Uterus (tissue), 2 donors: Measurements from ENCODE around the gene PLAAT1.

Experiments used
- CTCF ChIP-seq, 4 experiments: fragments of 200-600 bp in 2 of 4; fragments of 450-650 bp in 2 of 4; sonication (generic) in 2 of 4; IDR thresholded peaks; one replicate each; pipeline ENCODE4 v1.5.1; 2016 to 2019; ENCODE audit warnings: antibody characterized with exemption in 4 of 4, mild to moderate bottlenecking in 2 of 4, moderate library complexity in 1 of 4
- POLR2A ChIP-seq, 2 donors: fragments of 450-650 bp; IDR thresholded peaks; one replicate each; pipeline ENCODE4 v1.6.1; 2016; ENCODE audit warnings: antibody characterized with exemption in 2 of 2, mild to moderate bottlenecking in 1 of 2, moderate library complexity in 1 of 2

DNA sequence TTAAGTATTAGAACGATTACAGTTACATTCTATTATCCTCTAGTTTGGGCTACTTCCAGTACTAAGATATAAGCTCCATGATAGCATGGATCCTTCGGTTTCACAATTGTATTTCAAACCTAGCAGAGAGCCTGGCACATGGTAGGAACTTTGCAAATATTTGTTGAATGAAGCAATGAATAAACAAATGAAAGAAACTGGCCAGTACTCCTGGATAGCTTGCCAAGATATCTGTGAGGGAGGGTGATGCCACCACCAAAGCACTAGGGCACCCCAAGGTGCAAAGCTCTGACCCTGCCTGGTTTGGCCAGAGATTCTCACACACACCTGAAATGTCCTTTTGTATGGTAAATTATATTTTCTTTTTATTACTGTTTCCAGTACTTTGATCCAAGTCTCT lies 44.3 kb upstream of the PLAAT1 start:
- no peak for TF ChIP-seq CTCF (IDR thresholded peaks at IDR 0.05)
- TF ChIP-seq POLR2A (IDR thresholded peaks at IDR 0.05), result no peak
